ENCODE results near the gene HPCAL1.
"Not testable (repeated sequence)": the region's sequence is repeated elsewhere in the genome, so short reads cannot be mapped to it uniquely, and the experiment has no call there.

- TF ChIP-seq CTCF (conservative IDR thresholded peaks at IDR 0.05; ENCODE audit: low read length); EZH2phosphoT487 (IDR thresholded peaks at IDR 0.05; ENCODE audit: borderline replicate concordance): not testable (repeated sequence)
These were observed 7.1 kb upstream of the HPCAL1 start for GRCh38 chr2:10295649-10296048.

Data from Loucy (cell line).